Activated CD8-positive, alpha-beta memory T cell treated with anti-CD3 and anti-CD28 coated beads, Interleukin-2, amount 10 ng/mL, durations not matched to agents 7 days and 5 days (primary cell): ENCODE results near the gene EP400. TPM values are rescaled to one million over a fixed set of nuclear protein-coding genes. Genes with fewer than 3 reads are reported as not detected.
"Not testable (repeated sequence)": the region's sequence is repeated elsewhere in the genome, so short reads cannot be mapped to it uniquely, and the experiment has no call there.

Source experiments
- ATAC-seq: fragments of 150-1000 bp; cut with Tn5 transposase; one replicate; pipeline ENCODE4 v1.10.0; 2021; ENCODE audit warnings: moderate library complexity
- CTCF ChIA-PET: fragments of 350-600 bp; sonication (Branson Sonifier 250); formaldehyde crosslinking; loops from one replicate; lab custom pipeline; 2021; ENCODE audit warnings: antibody characterized with exemption; lab: Charles Lee
- DNase-seq: peaks from one replicate; pipeline ENCODE4 v3.0.0-alpha.2; 2020
- H3K27ac Mint-ChIP-seq: one replicate; pipeline ENCODE4 v1.8.0; 2021; ENCODE audit warnings: mild to moderate bottlenecking, mixed read lengths
- H3K27me3 Mint-ChIP-seq: one replicate; pipeline ENCODE4 v1.8.0; 2021; ENCODE audit warnings: mixed read lengths
- H3K36me3 Mint-ChIP-seq: one replicate; pipeline ENCODE4 v1.8.0; 2021; ENCODE audit warnings: mild to moderate bottlenecking, mixed read lengths
- H3K4me1 Mint-ChIP-seq: one replicate; pipeline ENCODE4 v1.8.0; 2021; ENCODE audit warnings: mixed read lengths
- H3K4me3 Mint-ChIP-seq: one replicate; pipeline ENCODE4 v1.8.0; 2021; ENCODE audit warnings: mild to moderate bottlenecking, moderate library complexity, mixed read lengths
- H3K9me3 Mint-ChIP-seq: one replicate; pipeline ENCODE4 v1.8.0; 2022; ENCODE audit warnings: low read depth, mixed read lengths
- total RNA-seq, 2 experiments: library from RNA; stranded (reverse); gene quantifications; one replicate each; pipeline ENCODE4 v1.2.3, GENCODE V29; 2021

Gene EP400
- total RNA-seq, 2 experiments from 2014 or later, result 54.1 to 68.0 TPM

- H3K9me3 Mint-ChIP-seq, ATAC-seq, H3K27ac Mint-ChIP-seq, DNase-seq, H3K4me3 Mint-ChIP-seq, H3K27me3 Mint-ChIP-seq, CTCF ChIA-PET, H3K4me1 Mint-ChIP-seq, H3K36me3 Mint-ChIP-seq: not testable (repeated sequence)
Measured at GRCh38 chr12:132103072-132103471, 153.3 kb downstream of the EP400 start.

- ATAC-seq (no peak), DNase-seq (no peak)
- no peaks in the 10 kb centered on the region for H3K27me3 Mint-ChIP-seq
- H3K36me3 Mint-ChIP-seq, result peaks cover 6% of the 10 kb centered on the region
- H3K9me3 Mint-ChIP-seq, result no peaks in the 10 kb centered on the region
- H3K4me1 Mint-ChIP-seq, result no peaks in the 10 kb centered on the region
- H3K27ac Mint-ChIP-seq, result no peak overlapping the region
- H3K4me3 Mint-ChIP-seq, result no peak overlapping the region
- CTCF ChIA-PET, result no interaction called here
Measured at GRCh38 chr12:132103542-132104308, 154.0 kb downstream of the EP400 start.

GRCh38 chr12:132105467-132105866 is 155.7 kb downstream of the EP400 start:
- Mint-ChIP-seq H3K9me3 (no peaks in the 10 kb centered on the region), H3K4me3 (no peak overlapping the region), H3K4me1 (no peaks in the 10 kb centered on the region), H3K27me3 (no peaks in the 10 kb centered on the region), H3K36me3 (peaks cover 9% of the 10 kb centered on the region), H3K27ac (no peak overlapping the region)
- DNase-seq (no peak), ATAC-seq (no peak)
- CTCF ChIA-PET, result no interaction called here

- H3K4me1 Mint-ChIP-seq, result no peaks in the 10 kb centered on the region
- no peak for DNase-seq
- no peaks in the 10 kb centered on the region for H3K27me3 Mint-ChIP-seq
- no peak for ATAC-seq
- H3K36me3 Mint-ChIP-seq, result peaks cover 11% of the 10 kb centered on the region
- no peak overlapping the region for H3K27ac Mint-ChIP-seq
- CTCF ChIA-PET, result no interaction called here
- no peaks in the 10 kb centered on the region for H3K9me3 Mint-ChIP-seq
- H3K4me3 Mint-ChIP-seq, result no peak overlapping the region
Measured at GRCh38 chr12:132106921-132107320, 157.2 kb downstream of the EP400 start.

- Mint-ChIP-seq H3K9me3 (no peaks in the 10 kb centered on the region), H3K36me3 (peaks cover 11% of the 10 kb centered on the region), H3K27ac (no peak overlapping the region), H3K4me1 (no peaks in the 10 kb centered on the region), H3K27me3 (no peaks in the 10 kb centered on the region), H3K4me3 (no peak overlapping the region)
- CTCF ChIA-PET, result interaction anchor here (1.1 kb wide), 1 partner anchor 506 kb away, joined by 3 read pairs; no protein-coding TSS in a partner anchor
- ATAC-seq (no peak), DNase-seq (no peak)
Measured at GRCh38 chr12:132108211-132108832, 158.6 kb downstream of the EP400 start.

GRCh38 chr12:132109741-132110140 is 160.0 kb downstream of the EP400 start:
- Mint-ChIP-seq H3K4me1 (peaks cover under 1% of the 10 kb centered on the region), H3K27me3 (no peaks in the 10 kb centered on the region), H3K36me3 (peaks cover 13% of the 10 kb centered on the region), H3K9me3 (no peaks in the 10 kb centered on the region), H3K4me3 (no peak overlapping the region), H3K27ac (no peak overlapping the region)
- DNase-seq, result no peak
- CTCF ChIA-PET, result no interaction called here
- no peak for ATAC-seq

GRCh38 chr12:132110677-132111076 is 160.9 kb downstream of the EP400 start:
- Mint-ChIP-seq H3K4me3 (no peak overlapping the region), H3K4me1 (peaks cover 5% of the 10 kb centered on the region), H3K36me3 (peaks cover 12% of the 10 kb centered on the region), H3K9me3 (no peaks in the 10 kb centered on the region), H3K27me3 (no peaks in the 10 kb centered on the region), H3K27ac (no peak overlapping the region)
- CTCF ChIA-PET, result no interaction called here
- DNase-seq (no peak), ATAC-seq (no peak)

GRCh38 chr12:132111654-132112304 is 162.0 kb downstream of the EP400 start:
- ATAC-seq, result no peak
- H3K4me3 Mint-ChIP-seq, result no peak overlapping the region
- no peak for DNase-seq
- H3K9me3 Mint-ChIP-seq, result no peaks in the 10 kb centered on the region
- no peaks in the 10 kb centered on the region for H3K27me3 Mint-ChIP-seq
- H3K27ac Mint-ChIP-seq, result no peak overlapping the region
- peaks cover 16% of the 10 kb centered on the region for H3K36me3 Mint-ChIP-seq
- CTCF ChIA-PET, result no interaction called here
- H3K4me1 Mint-ChIP-seq, result peaks cover 8% of the 10 kb centered on the region

- ATAC-seq (no peak), DNase-seq (no peak)
- H3K36me3 Mint-ChIP-seq, result peaks cover 13% of the 10 kb centered on the region
- no peak overlapping the region for H3K27ac Mint-ChIP-seq
- H3K9me3 Mint-ChIP-seq, result no peaks in the 10 kb centered on the region
- no peak overlapping the region for H3K4me3 Mint-ChIP-seq
- H3K27me3 Mint-ChIP-seq, result no peaks in the 10 kb centered on the region
- peaks cover 8% of the 10 kb centered on the region for H3K4me1 Mint-ChIP-seq
- CTCF ChIA-PET, result no interaction called here
Measured at GRCh38 chr12:132114667-132115066, 164.9 kb downstream of the EP400 start.

- no peak for ATAC-seq
- Mint-ChIP-seq H3K27me3 (no peaks in the 10 kb centered on the region), H3K4me1 (peaks cover 8% of the 10 kb centered on the region), H3K4me3 (no peak overlapping the region), H3K36me3 (peaks cover 9% of the 10 kb centered on the region), H3K9me3 (no peaks in the 10 kb centered on the region), H3K27ac (no peak overlapping the region)
- no peak for DNase-seq
- CTCF ChIA-PET, result no interaction called here
Measured at GRCh38 chr12:132115500-132115899, 165.8 kb downstream of the EP400 start.

- Mint-ChIP-seq H3K4me1 (peaks cover 8% of the 10 kb centered on the region), H3K36me3 (peaks cover 7% of the 10 kb centered on the region), H3K27me3 (no peaks in the 10 kb centered on the region), H3K4me3 (no peak overlapping the region), H3K9me3 (no peaks in the 10 kb centered on the region), H3K27ac (no peak overlapping the region)
- DNase-seq, result no peak
- CTCF ChIA-PET, result no interaction called here
- no peak for ATAC-seq
Measured at GRCh38 chr12:132116709-132117557, 167.2 kb downstream of the EP400 start.

- DNase-seq (no peak), ATAC-seq (no peak)
- CTCF ChIA-PET, result no interaction called here
- Mint-ChIP-seq H3K27ac (no peak overlapping the region), H3K4me1 (peaks cover 8% of the 10 kb centered on the region), H3K4me3 (no peak overlapping the region), H3K36me3 (peaks cover 7% of the 10 kb centered on the region), H3K27me3 (no peaks in the 10 kb centered on the region), H3K9me3 (no peaks in the 10 kb centered on the region)
Measured at GRCh38 chr12:132117558-132117875, 167.8 kb downstream of the EP400 start.

- no peak for ATAC-seq
- no peaks in the 10 kb centered on the region for H3K27me3 Mint-ChIP-seq
- H3K4me3 Mint-ChIP-seq, result no peak overlapping the region
- H3K9me3 Mint-ChIP-seq, result no peaks in the 10 kb centered on the region
- peaks cover 12% of the 10 kb centered on the region for H3K36me3 Mint-ChIP-seq
- no peak overlapping the region for H3K27ac Mint-ChIP-seq
- DNase-seq, result no peak
- H3K4me1 Mint-ChIP-seq, result peaks cover 8% of the 10 kb centered on the region
- CTCF ChIA-PET, result no interaction called here
Measured at GRCh38 chr12:132118876-132119275, 169.1 kb downstream of the EP400 start.
